Suprapubic skin (tissue), 4 donors: Measurements from ENCODE around the gene LPCAT1. TPM values are rescaled to one million over a fixed set of nuclear protein-coding genes. Genes with fewer than 3 reads are reported as not detected.

ENCODE experiments used
- DNase-seq, 2 donors: peaks; one replicate each; pipeline ENCODE4 v3.0.0-alpha.2; 2019; ENCODE audit warnings: low spot score in 2 of 2
- H3K27ac ChIP-seq: fragments of 200-600 bp; sonication (generic); one replicate; pipeline ENCODE4 v1.5.1; 2019
- H3K27me3 ChIP-seq: fragments of 200-600 bp; sonication (generic); one replicate; pipeline ENCODE4 v1.5.1; 2019
- H3K36me3 ChIP-seq: fragments of 200-600 bp; sonication (generic); one replicate; pipeline ENCODE4 v1.5.1; 2019
- H3K4me1 ChIP-seq: fragments of 200-600 bp; sonication (generic); one replicate; pipeline ENCODE4 v1.5.1; 2019
- H3K4me3 ChIP-seq: fragments of 200-600 bp; sonication (generic); one replicate; pipeline ENCODE4 v1.5.1; 2019; ENCODE audit warnings: mild to moderate bottlenecking
- H3K9me3 ChIP-seq: fragments of 200-600 bp; sonication (generic); one replicate; pipeline ENCODE4 v1.5.1; 2019
- EP300 ChIP-seq: sonication (generic); formaldehyde crosslinking; IDR thresholded peaks from one replicate; pipeline ENCODE4 v1.6.1; 2017; ENCODE audit warnings: antibody characterized with exemption
- POLR2A ChIP-seq, 2 donors: fragments of 450-650 bp; IDR thresholded peaks; one replicate each; pipeline ENCODE4 v1.6.1; 2017; ENCODE audit warnings: antibody characterized with exemption in 2 of 2, mild to moderate bottlenecking in 2 of 2, moderate library complexity in 2 of 2
- POLR2AphosphoS5 ChIP-seq, 3 donors: sonication (generic); formaldehyde crosslinking; IDR thresholded peaks; one replicate each; pipeline ENCODE4 v1.6.1; 2017; ENCODE audit warnings: antibody characterized with exemption in 3 of 3
- WGBS: methylation state at CpG from one replicate; pipeline ENCODE4 v1.1.5; 2018; 5-methylcytosine and 5-hydroxymethylcytosine counted together
- total RNA-seq, 4 donors: library from RNA; depleted of rRNA; stranded (reverse); fragments of >200 nt; gene quantifications; one replicate each; pipeline ENCODE4 v1.1.0, GENCODE V29; 2016
- TF ChIP-seq, protein P1 (sequence below), 2 donors: fragments of 200-600 bp in 1 of 2; fragments of 450-650 bp in 1 of 2; sonication (generic) in 1 of 2; IDR thresholded peaks; one replicate each; pipeline ENCODE4 v1.5.1; 2016 to 2019; ENCODE audit warnings: antibody characterized with exemption in 2 of 2, mild to moderate bottlenecking in 1 of 2, moderate library complexity in 1 of 2

Gene LPCAT1
- total RNA-seq, 4 donors from 2014 or later: 11.3 to 21.0 (median 13.8) TPM

GRCh38 chr5:1503241-1504068 lies 20.3 kb downstream of the LPCAT1 start:
- DNase-seq: no peak
- TF ChIP-seq POLR2AphosphoS5 (IDR thresholded peaks at IDR 0.05): no peak
- no peak for TF ChIP-seq EP300
- TF ChIP-seq POLR2A (IDR thresholded peaks at IDR 0.05): no peak
- TF ChIP-seq, protein P1, sequence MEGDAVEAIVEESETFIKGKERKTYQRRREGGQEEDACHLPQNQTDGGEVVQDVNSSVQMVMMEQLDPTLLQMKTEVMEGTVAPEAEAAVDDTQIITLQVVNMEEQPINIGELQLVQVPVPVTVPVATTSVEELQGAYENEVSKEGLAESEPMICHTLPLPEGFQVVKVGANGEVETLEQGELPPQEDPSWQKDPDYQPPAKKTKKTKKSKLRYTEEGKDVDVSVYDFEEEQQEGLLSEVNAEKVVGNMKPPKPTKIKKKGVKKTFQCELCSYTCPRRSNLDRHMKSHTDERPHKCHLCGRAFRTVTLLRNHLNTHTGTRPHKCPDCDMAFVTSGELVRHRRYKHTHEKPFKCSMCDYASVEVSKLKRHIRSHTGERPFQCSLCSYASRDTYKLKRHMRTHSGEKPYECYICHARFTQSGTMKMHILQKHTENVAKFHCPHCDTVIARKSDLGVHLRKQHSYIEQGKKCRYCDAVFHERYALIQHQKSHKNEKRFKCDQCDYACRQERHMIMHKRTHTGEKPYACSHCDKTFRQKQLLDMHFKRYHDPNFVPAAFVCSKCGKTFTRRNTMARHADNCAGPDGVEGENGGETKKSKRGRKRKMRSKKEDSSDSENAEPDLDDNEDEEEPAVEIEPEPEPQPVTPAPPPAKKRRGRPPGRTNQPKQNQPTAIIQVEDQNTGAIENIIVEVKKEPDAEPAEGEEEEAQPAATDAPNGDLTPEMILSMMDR (IDR thresholded peaks at IDR 0.05): no peak
- Histone ChIP-seq H3K27me3 (no peaks in the 10 kb centered on the region), H3K36me3 (peaks cover 4% of the 10 kb centered on the region), H3K9me3 (no peaks in the 10 kb centered on the region), H3K4me1 (peaks cover 45% of the 10 kb centered on the region), H3K4me3 (peak overlapping the region; percentile 7), H3K27ac (peak overlapping the region; percentile 18)
- WGBS: 69% methylated on average over 24 of the region's 24 CpGs

GRCh38 chr5:1502737-1503120 lies 21.0 kb downstream of the LPCAT1 start:
- WGBS: 96% methylated on average over 10 of the region's 10 CpGs
- H3K36me3 ChIP-seq: peaks cover 4% of the 10 kb centered on the region
- H3K27me3 ChIP-seq: no peaks in the 10 kb centered on the region
- H3K9me3 ChIP-seq: no peaks in the 10 kb centered on the region
- H3K27ac ChIP-seq: no peak overlapping the region
- no peak for TF ChIP-seq EP300
- TF ChIP-seq POLR2A (IDR thresholded peaks at IDR 0.05): no peak
- TF ChIP-seq POLR2AphosphoS5 (IDR thresholded peaks at IDR 0.05): no peak
- TF ChIP-seq, protein P1 (IDR thresholded peaks at IDR 0.05): no peak
- no peak for DNase-seq
- peaks cover 45% of the 10 kb centered on the region for H3K4me1 ChIP-seq
- no peak overlapping the region for H3K4me3 ChIP-seq

DNA sequence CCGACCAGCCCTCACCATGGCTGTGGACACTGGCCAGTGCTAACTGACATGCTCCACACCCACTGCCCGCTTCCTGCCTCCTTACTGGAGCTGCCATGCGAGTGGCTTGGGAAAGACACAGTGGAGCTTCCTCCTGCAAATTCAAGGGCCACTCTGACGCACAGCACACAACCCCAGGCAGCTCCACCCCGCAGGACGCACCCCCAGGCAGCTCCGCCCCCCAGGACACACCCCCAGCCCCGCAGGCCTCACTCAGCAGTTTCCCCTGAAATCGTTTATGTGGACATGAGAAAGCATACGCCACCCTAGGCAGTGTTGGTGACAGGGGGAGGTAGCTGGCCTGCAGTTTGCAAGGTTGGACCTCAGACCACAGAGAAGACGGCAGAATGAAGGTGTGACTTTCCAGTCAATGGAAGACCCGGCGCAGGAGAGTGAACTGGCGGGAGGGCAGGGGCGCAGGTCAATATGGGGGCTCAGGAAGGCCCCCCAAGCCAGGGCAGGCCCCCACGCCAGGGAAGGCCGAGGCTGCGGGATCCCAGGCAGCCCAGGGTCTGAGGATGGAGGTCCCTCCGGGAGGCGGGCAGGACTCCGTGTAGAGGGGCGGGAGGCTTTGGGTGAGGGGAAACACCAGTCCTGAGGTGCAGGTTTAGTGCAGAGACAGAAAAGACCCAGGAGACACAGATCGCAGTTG lies 21.6 kb downstream of the LPCAT1 start:
- H3K27me3 ChIP-seq: no peaks in the 10 kb centered on the region
- H3K36me3 ChIP-seq: peaks cover 4% of the 10 kb centered on the region
- H3K4me3 ChIP-seq: no peak overlapping the region
- peaks cover 45% of the 10 kb centered on the region for H3K4me1 ChIP-seq
- no peak for DNase-seq
- no peak overlapping the region for H3K27ac ChIP-seq
- no peaks in the 10 kb centered on the region for H3K9me3 ChIP-seq
- TF ChIP-seq POLR2AphosphoS5 (IDR thresholded peaks at IDR 0.05): no peak
- 84% methylated on average over 20 of the region's 23 CpGs for WGBS

- H3K9me3 ChIP-seq: no peaks in the 10 kb centered on the region
- 94% methylated on average over 13 of the region's 28 CpGs for WGBS
- peaks cover 4% of the 10 kb centered on the region for H3K36me3 ChIP-seq
- H3K4me1 ChIP-seq: peaks cover 45% of the 10 kb centered on the region
- H3K4me3 ChIP-seq: no peak overlapping the region
- TF ChIP-seq POLR2A (IDR thresholded peaks at IDR 0.05) (no peak), POLR2AphosphoS5 (IDR thresholded peaks at IDR 0.05) (no peak), EP300 (no peak)
- TF ChIP-seq, protein P1 (IDR thresholded peaks at IDR 0.05): no peak
- no peak overlapping the region for H3K27ac ChIP-seq
- H3K27me3 ChIP-seq: no peaks in the 10 kb centered on the region
- DNase-seq: no peak
Measured at GRCh38 chr5:1501372-1502045, 22.3 kb downstream of the LPCAT1 start.

DNA sequence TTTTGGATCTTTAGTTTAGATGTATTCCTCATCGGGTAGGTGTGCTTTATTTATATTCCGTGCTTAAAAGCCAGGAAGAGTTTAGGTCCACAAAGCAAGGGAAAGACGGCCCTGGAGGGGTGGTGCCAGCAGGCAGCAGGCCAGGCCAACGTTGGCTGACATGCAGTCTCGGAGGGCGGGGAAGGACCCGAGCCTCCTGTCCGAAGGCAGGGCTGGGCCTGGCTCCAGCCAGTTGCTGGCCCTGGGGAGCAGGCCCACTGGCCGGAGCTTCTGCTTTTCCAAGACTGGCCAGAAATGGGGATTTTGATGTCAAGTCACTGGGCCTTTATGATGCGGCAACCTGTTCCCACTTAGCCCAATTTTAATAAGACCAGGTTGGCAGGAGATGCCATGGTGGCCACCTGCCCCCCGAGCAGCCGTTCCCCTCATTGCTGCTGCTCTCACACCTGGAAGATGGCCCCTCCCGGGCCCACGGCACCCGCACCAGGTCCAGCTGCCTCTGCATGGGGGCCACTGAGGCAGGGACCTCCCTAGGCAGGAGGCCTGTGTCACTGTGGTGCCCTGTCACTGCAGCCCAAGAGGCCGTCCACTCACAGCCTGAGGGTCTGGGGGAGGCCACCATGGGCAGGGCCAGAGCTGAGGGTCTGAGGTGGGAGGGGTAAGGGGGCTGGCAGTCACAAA lies 23.2 kb downstream of the LPCAT1 start:
- peaks cover 37% of the 10 kb centered on the region for H3K4me1 ChIP-seq
- peaks cover 4% of the 10 kb centered on the region for H3K36me3 ChIP-seq
- no peaks in the 10 kb centered on the region for H3K27me3 ChIP-seq
- no peak overlapping the region for H3K27ac ChIP-seq
- no peaks in the 10 kb centered on the region for H3K9me3 ChIP-seq
- no peak for DNase-seq
- 37% methylated on average over 12 of the region's 16 CpGs for WGBS
- H3K4me3 ChIP-seq: no peak overlapping the region
- TF ChIP-seq, protein P1 (IDR thresholded peaks at IDR 0.05): no peak
- TF ChIP-seq POLR2AphosphoS5 (IDR thresholded peaks at IDR 0.05): no peak
- TF ChIP-seq POLR2A (IDR thresholded peaks at IDR 0.05): no peak
- TF ChIP-seq EP300: no peak
